HepG2 (cell line): Measurements from ENCODE around the gene VEZT. TPM values are rescaled to one million over a fixed set of nuclear protein-coding genes. Genes with fewer than 3 reads are reported as not detected.

Experiments used
- ATAC-seq: fragments of 200-7000 bp; cut with Tn5 transposase; 3 replicates; pipeline ENCODE4 v1.9.1; 2020; ENCODE audit warnings: mild to moderate bottlenecking, moderate library complexity
- BruUV-seq: library from RNA; stranded (reverse); fragments of 400-500 nt; replicated peaks from 2 replicates; lab custom pipeline; 2021; lab: Mats Ljungman, UMichigan
- CTCF ChIA-PET: fragments of 300-600 bp; formaldehyde crosslinking; extraction: SDS; loops from one replicate; lab custom pipeline; 2021; ENCODE audit warnings: low total read pairs, inconsistent platforms, low intra/inter-chr PET ratio; lab: Yijun Ruan, JAX
- POLR2A ChIA-PET: fragments of 350-600 bp; sonication (Branson Sonifier 250); formaldehyde crosslinking; loops from one replicate; lab custom pipeline; 2020; ENCODE audit warnings: antibody characterized with exemption, inconsistent platforms; lab: Yijun Ruan, JAX
- DNase-seq: peaks from one replicate; pipeline ENCODE4 v3.0.0-alpha.2; 2015; ENCODE audit warnings: low spot score
- FAIRE-seq: peaks from 3 replicates; lab custom pipeline; 2011; peaks lifted over from hg19 to GRCh38; lab: Jason Lieb, UNC
- H2AFZ ChIP-seq: one replicate; pipeline ENCODE4 v1.6.1; 2011; ENCODE audit warnings: low read length, inconsistent platforms
- H3K27ac ChIP-seq: fragments of 300-600 bp; 3 replicates; pipeline ENCODE4 v1.8.0; 2011; ENCODE audit warnings: mixed run types, mild to moderate bottlenecking, mixed read lengths, low read length, inconsistent platforms; ENCODE audit not compliant: insufficient read depth; ENCODE audit errors: extremely low read length
- H3K27me3 ChIP-seq, 2 experiments: fragments of 200-600 bp in 1 of 2; 2 replicates in 1 of 2; 3 replicates in 1 of 2; pipeline versions ENCODE4 v1.6.0 to v1.8.0; 2011; ENCODE audit warnings: low read length in 2 of 2, mild to moderate bottlenecking in 2 of 2, moderate library complexity in 2 of 2, inconsistent platforms in 1 of 2; ENCODE audit not compliant: insufficient read depth in 2 of 2, control insufficient read depth in 1 of 2
- H3K36me3 ChIP-seq, 2 experiments: fragments of 200-600 bp in 1 of 2; replicated peaks in 1 of 2; 2 replicates in 1 of 2; 3 replicates in 1 of 2; pipeline versions ENCODE4 v1.5.1 to v1.8.0; 2011; ENCODE audit warnings: low read length in 2 of 2, inconsistent platforms in 1 of 2; ENCODE audit not compliant: insufficient read depth in 2 of 2, control insufficient read depth in 1 of 2
- H3K4me1 ChIP-seq: 2 replicates; pipeline ENCODE4 v1.5.1; 2012; ENCODE audit warnings: low read length, inconsistent platforms; ENCODE audit not compliant: insufficient read depth
- H3K4me2 ChIP-seq: 2 replicates; pipeline ENCODE4 v1.6.0; 2011; ENCODE audit warnings: low read depth, low read length, inconsistent platforms
- H3K4me3 ChIP-seq, 3 experiments: fragments of 200-600 bp in 1 of 3; sonication (generic), shearing (Covaris generic) in 1 of 3; replicated peaks in 1 of 3; 2 replicates each; pipeline ENCODE4 v1.5.1; 2011 to 2016; ENCODE audit warnings: low read length in 3 of 3, inconsistent platforms in 2 of 3, low read depth in 2 of 3, mild to moderate bottlenecking in 2 of 3, control low read depth in 1 of 3, mixed read lengths in 1 of 3; ENCODE audit not compliant: insufficient read depth in 1 of 3
- H3K79me2 ChIP-seq: one replicate; pipeline ENCODE4 v1.6.1; 2011; ENCODE audit warnings: low read length, inconsistent platforms; ENCODE audit not compliant: insufficient read depth
- H3K9ac ChIP-seq: 2 replicates; pipeline ENCODE4 v1.6.0; 2011; ENCODE audit warnings: mild to moderate bottlenecking, low read depth, low read length, inconsistent platforms; ENCODE audit not compliant: insufficient read depth
- H3K9me3 ChIP-seq: 2 replicates; pipeline ENCODE4 v1.5.1; 2012; ENCODE audit warnings: mild to moderate bottlenecking, low read length
- H4K20me1 ChIP-seq: 2 replicates; pipeline ENCODE4 v1.6.0; 2011; ENCODE audit warnings: inconsistent platforms, mild to moderate bottlenecking, low read length, moderate library complexity; ENCODE audit not compliant: insufficient read depth
- CBX1 ChIP-seq: IDR thresholded peaks from one replicate; pipeline ENCODE4 v1.6.1; 2016; ENCODE audit warnings: antibody characterized with exemption, low read depth
- EEA1 ChIP-seq: sonication (generic); formaldehyde crosslinking; IDR thresholded peaks from 2 replicates; pipeline ENCODE4 v1.5.1; 2020; ENCODE audit warnings: mild to moderate bottlenecking, missing genetic modification reagents, borderline replicate concordance
- HDAC6 ChIP-seq: fragments of 200-600 bp; sonication (generic); IDR thresholded peaks from 2 replicates; pipeline ENCODE4 v1.7.0; 2017; ENCODE audit warnings: mild to moderate bottlenecking, antibody characterized with exemption, low read length, low read depth
- KDM5B ChIP-seq: sonication (generic); formaldehyde crosslinking; IDR thresholded peaks from 2 replicates; pipeline ENCODE4 v1.4.0; 2020; ENCODE audit warnings: missing genetic modification reagents, mild to moderate bottlenecking, borderline replicate concordance
- PATZ1 ChIP-seq: sonication (generic); formaldehyde crosslinking; IDR thresholded peaks from 2 replicates; pipeline ENCODE4 v1.4.0; 2020; ENCODE audit warnings: missing genetic modification reagents
- SOX5 ChIP-seq: IDR thresholded peaks from 2 replicates; pipeline ENCODE4 v1.6.1; 2016; ENCODE audit warnings: borderline replicate concordance
- SYNCRIP ChIP-seq: fragments of 200-400 bp; formaldehyde crosslinking; IDR thresholded peaks from 2 replicates; pipeline ENCODE4 v1.6.1; 2018; ENCODE audit warnings: mild to moderate bottlenecking, low read depth, low read length; ENCODE audit not compliant: insufficient read depth
- ZBTB40 ChIP-seq, 2 experiments: fragments of 450-650 bp in 1 of 2; sonication (generic) in 1 of 2; formaldehyde crosslinking in 1 of 2; IDR thresholded peaks; 2 replicates each; pipeline versions ENCODE4 v1.6.1 to v1.8.0; 2016 to 2022; ENCODE audit warnings: antibody characterized with exemption in 1 of 2, mild to moderate bottlenecking in 1 of 2, missing genetic modification reagents in 1 of 2
- ZNF121 ChIP-seq: sonication (generic); formaldehyde crosslinking; IDR thresholded peaks from 2 replicates; pipeline ENCODE4 v1.5.0; 2020; ENCODE audit warnings: mild to moderate bottlenecking, missing genetic modification reagents
- ZNF329 ChIP-seq: sonication (generic); formaldehyde crosslinking; IDR thresholded peaks from 2 replicates; pipeline ENCODE4 v1.9.0; 2021; ENCODE audit warnings: low read depth, mild to moderate bottlenecking, missing genetic modification reagents
- ZNF816 ChIP-seq: sonication (generic); formaldehyde crosslinking; IDR thresholded peaks from 2 replicates; pipeline ENCODE4 v1.8.0; 2022; ENCODE audit warnings: missing genetic modification reagents, mild to moderate bottlenecking, borderline replicate concordance
- WGBS: methylation state at CpG from one replicate; pipeline ENCODE4 v1.1.6; 2017; ENCODE audit warnings: low lambda C conversion rate; 5-methylcytosine and 5-hydroxymethylcytosine counted together
- in situ Hi-C: cut with HindIII; loops from 2 replicates; pipeline ENCODE4 v1.10.0; 2017; ENCODE audit warnings: low pct_unique_long_range_greater_than_20kb; ENCODE audit not compliant: extremely low pct_ligation_motif_present
- intact Hi-C: fragments of 100-400 bp; cut with micrococcal nuclease; formaldehyde crosslinking; loops from one replicate; pipeline ENCODE4 v1.10.0; 2022; ENCODE audit not compliant: unreplicated experiment
- polyA plus RNA-seq, 8 experiments: library from polyadenylated mRNA; depleted of rRNA in 3 of 8; stranded (reverse) in 7 of 8; unstranded in 1 of 8; fragments of >200 nt; fragmentation: Illumina TruSeq in 4 of 8; extraction: Trizol in 4 of 8; gene quantifications; 2 replicates each; pipeline versions ENCODE4 v1.2.1 to v1.2.3, GENCODE V29; 2011 to 2016; ENCODE audit warnings: low read depth in 4 of 8, missing spikeins in 1 of 8, mixed read lengths in 1 of 8; ENCODE audit not compliant: insufficient read depth in 1 of 8
- total RNA-seq, 5 experiments: library from RNA; depleted of rRNA; stranded (reverse); fragments of >200 nt; fragmentation: Illumina TruSeq; extraction: Trizol; gene quantifications; 2 replicates each; pipeline ENCODE4 v1.2.3, GENCODE V29; 2016; ENCODE audit warnings: low read depth in 1 of 5

The VEZT gene
- total and polyA plus RNA-seq, 2 of the 13 experiments (the other 11 are each of a cell fraction or from before 2014, with no cell fraction given) = 35.5 to 51.6 TPM

DNA sequence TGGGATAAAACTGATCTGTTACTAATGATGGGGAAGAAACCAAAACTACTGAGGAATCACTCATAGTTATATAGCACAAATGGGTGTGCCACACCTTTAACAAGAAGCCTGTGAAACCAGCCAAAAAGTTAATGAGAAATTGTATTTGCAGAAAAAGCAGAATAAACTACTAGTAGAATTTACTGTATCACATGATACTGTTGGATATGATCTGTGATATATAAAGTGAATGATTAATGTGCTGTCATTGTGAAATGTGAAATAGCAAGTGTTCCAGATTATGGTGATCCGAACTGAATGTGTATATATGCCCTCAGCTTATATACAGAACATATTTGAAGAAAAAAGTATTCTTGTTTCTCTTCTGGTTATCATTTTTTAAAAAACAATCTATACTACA is 30.5 kb downstream of the VEZT start (continued):
- TF ChIP-seq PATZ1 = no peak
- no peak for TF ChIP-seq ZNF816
- TF ChIP-seq ZNF329 (CRISPR knock-in tag) = no peak
- no peak for TF ChIP-seq SYNCRIP
- no peak for TF ChIP-seq CBX1
- no peak for TF ChIP-seq KDM5B (CRISPR knock-in tag)

DNA sequence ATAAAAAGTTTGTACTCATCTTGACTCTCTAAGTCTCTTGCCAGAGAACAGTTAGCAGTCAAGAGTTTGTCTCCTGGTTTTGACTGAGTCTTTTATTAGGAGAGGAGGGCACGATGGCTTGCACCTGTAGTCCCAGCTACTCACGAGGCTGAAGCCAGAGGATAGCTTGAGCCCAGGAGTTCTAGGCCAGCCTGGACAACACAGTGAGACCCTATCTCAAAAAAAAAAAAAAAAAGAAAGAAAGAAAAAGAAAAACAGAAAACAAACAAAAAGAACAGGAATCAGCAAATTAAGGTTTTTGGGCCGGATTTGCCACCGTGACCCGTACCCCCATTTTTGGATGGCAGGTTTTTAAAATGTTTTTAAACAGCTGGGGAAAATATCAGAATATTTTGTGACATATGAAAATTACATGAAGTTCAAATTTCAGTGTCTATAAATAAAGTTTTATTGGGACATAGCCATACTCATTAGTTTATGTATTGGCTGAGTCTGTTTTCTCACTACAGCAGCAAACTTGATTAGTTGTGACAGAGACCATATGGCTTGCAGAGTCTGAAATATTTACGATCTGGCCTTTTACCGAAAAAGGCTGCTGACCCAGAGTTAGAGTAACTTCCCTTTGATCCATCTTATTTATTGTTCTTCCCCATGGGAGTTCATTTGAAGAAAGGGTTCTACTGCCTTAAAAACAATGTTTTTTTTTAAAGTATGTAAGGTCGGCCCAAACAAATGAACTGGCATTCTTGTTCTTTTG is 31.2 kb downstream of the VEZT start:
- Histone ChIP-seq H3K4me1 (peaks cover 13% of the 10 kb centered on the region; the same call in 1 of the 2 replicates), H3K9ac (no peak overlapping the region), H3K27me3 (no peaks in the 10 kb centered on the region; a peak in 1 of 5 replicates), H3K4me2 (no peak overlapping the region), H3K9me3 (no peaks in the 10 kb centered on the region), H2AFZ (no peak overlapping the region), H3K27ac (no peak overlapping the region), H3K36me3 (peaks cover 2 to 6% of the 10 kb centered on the region in 2 experiments), H3K4me3 (no peak overlapping the region), H3K79me2 (peaks cover 28% of the 10 kb centered on the region), H4K20me1 (peaks cover 2% of the 10 kb centered on the region; the same call in 1 of the 2 replicates)
- intact Hi-C loops = no loop called here
- no peak for FAIRE-seq
- in situ Hi-C loops = no loop called here
- DNase-seq = no peak
- no peak for ATAC-seq
- CTCF ChIA-PET = no interaction called here
- 88% methylated on average over 8 of the region's 8 CpGs for whole genome bisulfite sequencing
- no TSS peak for BruUV-seq
- POLR2A ChIA-PET = no interaction called here
- TF ChIP-seq EEA1 (CRISPR knock-in tag) = no peak
- TF ChIP-seq ZBTB40 (IDR thresholded peaks at IDR 0.05) = peak; percentile 24; the same call in 1 of the 2 replicates
- TF ChIP-seq ZBTB40 (CRISPR knock-in tag; IDR thresholded peaks at IDR 0.05) = no peak
- 0 out of 2 replicates have a peak, but pooled peaks have one; percentile 11 for TF ChIP-seq SOX5 (CRISPR knock-in tag)
- TF ChIP-seq ZNF121 (CRISPR knock-in tag) = peak; percentile 63
- TF ChIP-seq HDAC6 = no peak
- TF ChIP-seq, all 625 proteins: peak for 3
